PC-3 (cell line): ENCODE measurements around the gene BCL11B. TPM values are rescaled to one million over a fixed set of nuclear protein-coding genes. Genes with fewer than 3 reads are reported as not detected.

Experiments used
- ATAC-seq: fragments of 200-7000 bp; cut with Tn5 transposase; 2 replicates; pipeline ENCODE4 v1.9.1; 2020; ENCODE audit warnings: mild to moderate bottlenecking, moderate library complexity
- BruUV-seq: library from RNA; stranded (reverse); fragments of 400-500 nt; replicated peaks from 2 replicates; lab custom pipeline; 2021; lab: Mats Ljungman, UMichigan
- CTCF ChIA-PET: fragments of 300-600 bp; sonication (Branson Sonifier 250); formaldehyde crosslinking; loops from one replicate; lab custom pipeline; 2022; ENCODE audit warnings: antibody characterized with exemption; lab: Charles Lee
- POLR2A ChIA-PET: fragments of 300-600 bp; sonication (Branson Sonifier 250); formaldehyde crosslinking; loops from one replicate; lab custom pipeline; 2022; ENCODE audit warnings: antibody characterized with exemption; ENCODE audit not compliant: unreplicated experiment; lab: Charles Lee
- DNase-seq: peaks from one replicate; pipeline ENCODE4 v3.0.0-alpha.2; 2015
- H2AFZ ChIP-seq: fragments of 300-600 bp; sonication (generic); 2 replicates; pipeline ENCODE4 v1.6.0; 2016; ENCODE audit warnings: antibody characterized with exemption, low read length
- H3F3A ChIP-seq: fragments of 300-600 bp; sonication (generic); one replicate; pipeline ENCODE4 v1.6.0; 2017; ENCODE audit warnings: antibody characterized with exemption, low read length, control low read depth, mild to moderate bottlenecking; ENCODE audit not compliant: unreplicated experiment
- H3K27ac ChIP-seq: fragments of 300-600 bp; sonication (generic); 2 replicates; pipeline ENCODE4 v1.5.1; 2016; ENCODE audit warnings: mild to moderate bottlenecking, low read length
- H3K27me3 ChIP-seq: fragments of 300-600 bp; sonication (generic); 2 replicates; pipeline ENCODE4 v1.6.1; 2016; ENCODE audit warnings: low read length, mixed read lengths
- H3K36me3 ChIP-seq: fragments of 300-600 bp; sonication (generic); 2 replicates; pipeline ENCODE4 v1.6.1; 2016; ENCODE audit warnings: low read depth, mixed run types, low read length, mixed read lengths
- H3K4me1 ChIP-seq: fragments of 300-600 bp; sonication (generic); 2 replicates; pipeline ENCODE4 v1.5.1; 2016; ENCODE audit warnings: low read length; ENCODE audit not compliant: insufficient read depth
- H3K4me2 ChIP-seq: fragments of 300-600 bp; sonication (generic); 2 replicates; pipeline ENCODE4 v1.6.0; 2016; ENCODE audit warnings: low read length
- H3K4me3 ChIP-seq: fragments of 300-600 bp; sonication (generic); 2 replicates; pipeline ENCODE4 v1.5.1; 2016; ENCODE audit warnings: mild to moderate bottlenecking, low read length, mixed read lengths
- H3K79me2 ChIP-seq: fragments of 300-600 bp; sonication (generic); 2 replicates; pipeline ENCODE4 v1.6.1; 2017; ENCODE audit warnings: low read length, mixed read lengths
- H3K9ac ChIP-seq: fragments of 300-600 bp; sonication (generic); 2 replicates; pipeline ENCODE4 v1.6.0; 2016; ENCODE audit warnings: mild to moderate bottlenecking, low read length
- H3K9me2 ChIP-seq: fragments of 300-600 bp; sonication (generic); replicated peaks from 2 replicates; pipeline ENCODE4 v1.6.1; 2016; ENCODE audit warnings: mixed run types, low read length, mixed read lengths
- H3K9me3 ChIP-seq: fragments of 300-600 bp; sonication (generic); 2 replicates; pipeline ENCODE4 v1.6.1; 2016; ENCODE audit warnings: low read length, mixed read lengths
- H4K20me1 ChIP-seq: fragments of 300-600 bp; sonication (generic); 2 replicates; pipeline ENCODE4 v1.6.1; 2016; ENCODE audit warnings: low read length, mixed read lengths
- EZH2 ChIP-seq: fragments of 300-600 bp; sonication (generic); IDR thresholded peaks from one replicate; pipeline ENCODE4 v1.6.1; 2017; ENCODE audit warnings: antibody characterized with exemption, mild to moderate bottlenecking, low read length; ENCODE audit not compliant: unreplicated experiment
- EZH2phosphoT487 ChIP-seq: fragments of 300-600 bp; sonication (generic); IDR thresholded peaks from 2 replicates; pipeline ENCODE4 v1.6.1; 2018; ENCODE audit warnings: mild to moderate bottlenecking, antibody characterized with exemption, low read length, borderline replicate concordance
- intact Hi-C: fragments of 100-400 bp; cut with micrococcal nuclease; formaldehyde crosslinking; loops from 2 replicates; pipeline ENCODE4 v1.9.0; 2023
- total RNA-seq: library from RNA; depleted of rRNA; stranded (reverse); fragments of >200 nt; gene quantifications from 2 replicates; pipeline ENCODE4 v1.2.3, GENCODE V29; 2014
- TF ChIP-seq, protein P1 (sequence below): fragments of 300-600 bp; sonication (generic); conservative IDR thresholded peaks from 2 replicates; pipeline ENCODE4 v1.5.1; 2017; ENCODE audit warnings: antibody characterized with exemption, low read depth, mild to moderate bottlenecking, low read length

The BCL11B gene
- total RNA-seq, 1 experiment from 2014 or later = 0.73 TPM

DNA sequence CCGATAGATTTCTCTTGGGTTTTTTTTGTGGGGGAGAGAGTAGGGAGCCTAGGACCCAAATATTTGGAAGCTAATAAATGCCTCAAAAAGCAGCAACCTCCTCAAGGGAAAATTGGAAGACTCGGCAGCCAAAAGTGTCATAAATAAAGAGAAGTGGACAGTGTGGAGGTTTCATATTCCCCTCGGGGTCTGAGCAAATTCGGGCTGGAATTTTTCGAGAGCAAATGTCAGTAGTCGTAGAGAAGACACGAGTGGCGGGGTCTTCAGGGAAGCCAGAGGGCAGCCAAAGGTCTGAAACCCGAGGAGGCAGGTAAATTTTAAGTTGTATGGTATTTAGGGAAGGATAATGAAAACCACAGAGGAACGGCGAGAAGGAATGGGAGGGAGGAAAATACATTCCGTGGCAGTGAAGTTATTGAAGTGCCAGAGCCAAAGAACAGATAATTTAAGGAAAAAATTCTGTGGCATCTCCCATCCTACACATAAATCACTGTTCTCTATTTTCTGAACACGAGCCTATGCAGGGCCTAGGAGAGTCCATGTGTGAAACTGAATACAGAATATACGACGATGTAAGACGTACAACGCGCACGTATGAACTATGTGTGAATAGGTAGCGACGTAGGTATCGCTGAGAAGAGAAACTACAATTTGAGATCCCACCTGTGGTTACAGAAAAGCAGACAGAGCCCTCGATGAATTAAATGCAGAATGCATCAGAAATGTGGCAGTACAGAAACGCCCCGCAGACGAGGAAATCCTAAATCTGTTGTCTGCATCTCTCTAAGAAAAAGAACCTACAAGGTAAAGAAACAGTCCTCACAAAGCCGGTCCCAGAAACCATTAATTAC is 12.9 kb downstream of the BCL11B start:
- peaks cover 100% of the 10 kb centered on the region for H3K27me3 ChIP-seq
- H3F3A ChIP-seq = no peaks in the 10 kb centered on the region
- no peak overlapping the region for H3K27ac ChIP-seq
- CTCF ChIA-PET = no interaction called here
- H3K4me2 ChIP-seq = 0 out of 2 replicates have a peak overlapping the region, but pooled peaks have one; percentile 22
- H2AFZ ChIP-seq = no peak overlapping the region
- ATAC-seq (no peak), DNase-seq (no peak)
- no peak overlapping the region for H3K4me3 ChIP-seq
- H3K4me1 ChIP-seq = no peaks in the 10 kb centered on the region
- H3K9ac ChIP-seq = 0 out of 2 replicates have a peak overlapping the region, but pooled peaks have one; percentile 6
- no peaks in the 10 kb centered on the region for H3K9me3 ChIP-seq
- POLR2A ChIA-PET = no interaction called here
- H3K36me3 ChIP-seq = no peaks in the 10 kb centered on the region
- no peaks in the 10 kb centered on the region for H3K79me2 ChIP-seq
- no peaks in the 10 kb centered on the region for H4K20me1 ChIP-seq
- TF ChIP-seq EZH2phosphoT487 (no peak), EZH2 (no peak)
- TF ChIP-seq, protein P1, sequence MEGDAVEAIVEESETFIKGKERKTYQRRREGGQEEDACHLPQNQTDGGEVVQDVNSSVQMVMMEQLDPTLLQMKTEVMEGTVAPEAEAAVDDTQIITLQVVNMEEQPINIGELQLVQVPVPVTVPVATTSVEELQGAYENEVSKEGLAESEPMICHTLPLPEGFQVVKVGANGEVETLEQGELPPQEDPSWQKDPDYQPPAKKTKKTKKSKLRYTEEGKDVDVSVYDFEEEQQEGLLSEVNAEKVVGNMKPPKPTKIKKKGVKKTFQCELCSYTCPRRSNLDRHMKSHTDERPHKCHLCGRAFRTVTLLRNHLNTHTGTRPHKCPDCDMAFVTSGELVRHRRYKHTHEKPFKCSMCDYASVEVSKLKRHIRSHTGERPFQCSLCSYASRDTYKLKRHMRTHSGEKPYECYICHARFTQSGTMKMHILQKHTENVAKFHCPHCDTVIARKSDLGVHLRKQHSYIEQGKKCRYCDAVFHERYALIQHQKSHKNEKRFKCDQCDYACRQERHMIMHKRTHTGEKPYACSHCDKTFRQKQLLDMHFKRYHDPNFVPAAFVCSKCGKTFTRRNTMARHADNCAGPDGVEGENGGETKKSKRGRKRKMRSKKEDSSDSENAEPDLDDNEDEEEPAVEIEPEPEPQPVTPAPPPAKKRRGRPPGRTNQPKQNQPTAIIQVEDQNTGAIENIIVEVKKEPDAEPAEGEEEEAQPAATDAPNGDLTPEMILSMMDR = no peak
- no peaks in the 10 kb centered on the region for H3K9me2 ChIP-seq
- BruUV-seq = no TSS peak
- intact Hi-C loops = no loop called here

DNA sequence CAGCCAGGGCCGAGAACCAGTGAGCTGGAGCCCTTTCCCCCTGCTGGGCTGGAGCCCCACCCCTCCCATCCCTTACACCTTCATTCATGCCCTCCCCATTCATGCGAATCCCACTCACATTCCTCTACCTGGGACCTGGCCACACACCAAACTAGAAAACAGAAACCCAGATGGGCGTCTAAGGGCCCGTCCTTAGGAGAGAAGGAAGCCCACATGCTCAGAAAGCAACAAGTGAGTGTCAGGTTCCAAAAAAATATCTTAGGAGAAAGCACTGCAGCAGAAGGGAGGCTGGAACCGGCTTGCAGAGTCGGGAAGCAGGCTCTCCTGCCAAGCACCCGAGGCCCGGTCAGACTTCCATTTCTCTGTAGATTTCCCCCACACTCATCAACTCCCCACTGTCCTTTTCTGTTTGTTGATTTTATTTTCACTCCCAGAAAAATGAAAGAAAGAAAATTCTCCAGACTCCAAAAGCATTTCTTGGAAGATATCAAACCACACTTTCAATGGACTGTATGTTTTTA is 13.6 kb downstream of the BCL11B start:
- no peak overlapping the region for H3K27ac ChIP-seq
- no peaks in the 10 kb centered on the region for H3F3A ChIP-seq
- H3K27me3 ChIP-seq = peaks cover 100% of the 10 kb centered on the region
- H2AFZ ChIP-seq = no peak overlapping the region
- no peaks in the 10 kb centered on the region for H3K79me2 ChIP-seq
- TF ChIP-seq, protein P1 = no peak
- TF ChIP-seq EZH2 (no peak), EZH2phosphoT487 (no peak)
- no peaks in the 10 kb centered on the region for H4K20me1 ChIP-seq
- H3K9me2 ChIP-seq = no peaks in the 10 kb centered on the region
- 0 out of 2 replicates have a peak overlapping the region, but pooled peaks have one; percentile 22 for H3K4me2 ChIP-seq
- H3K4me3 ChIP-seq = no peak overlapping the region
- DNase-seq (no peak), ATAC-seq (no peak)
- ChIA-PET POLR2A (no interaction called here), CTCF (no interaction called here)
- no peaks in the 10 kb centered on the region for H3K36me3 ChIP-seq
- 0 out of 2 replicates have a peak overlapping the region, but pooled peaks have one; percentile 6 for H3K9ac ChIP-seq
- intact Hi-C loops = no loop called here
- no TSS peak for BruUV-seq
- no peaks in the 10 kb centered on the region for H3K4me1 ChIP-seq
- no peaks in the 10 kb centered on the region for H3K9me3 ChIP-seq

DNA sequence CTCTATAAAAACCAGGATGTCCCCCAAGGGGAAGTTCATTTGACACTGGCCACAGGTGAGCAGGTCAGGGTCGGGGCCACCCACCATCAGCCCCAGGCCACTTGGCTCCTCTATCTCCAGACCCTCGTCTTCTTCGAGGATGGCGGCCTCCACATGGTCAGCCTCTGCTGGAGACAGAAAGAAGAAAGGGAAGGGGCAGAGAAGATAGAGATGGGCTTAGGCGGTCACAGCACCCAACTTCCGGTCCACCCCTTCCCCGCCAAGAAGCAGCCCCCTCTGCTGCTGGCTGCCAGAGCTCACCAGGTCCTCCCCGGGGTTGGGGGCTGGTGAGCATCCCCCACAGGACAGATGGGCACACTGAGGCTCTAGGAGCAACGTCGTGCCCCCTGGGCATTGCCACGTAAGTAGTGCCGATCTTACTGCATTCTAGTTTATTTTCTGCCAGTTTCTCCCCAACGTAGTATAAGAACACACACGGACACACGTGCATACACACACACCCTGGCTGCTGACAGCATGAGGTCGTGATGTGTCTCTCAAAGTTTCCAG is 14.2 kb downstream of the BCL11B start:
- H3F3A ChIP-seq = no peaks in the 10 kb centered on the region
- H3K79me2 ChIP-seq = no peaks in the 10 kb centered on the region
- H3K36me3 ChIP-seq = no peaks in the 10 kb centered on the region
- H3K9ac ChIP-seq = no peak overlapping the region
- intact Hi-C loops = no loop called here
- no peaks in the 10 kb centered on the region for H3K9me3 ChIP-seq
- no peak overlapping the region for H3K4me2 ChIP-seq
- POLR2A ChIA-PET = no interaction called here
- no peak for TF ChIP-seq EZH2phosphoT487
- TF ChIP-seq, protein P1 = no peak
- TF ChIP-seq EZH2 = no peak
- no peak for DNase-seq
- H3K4me1 ChIP-seq = no peaks in the 10 kb centered on the region
- no TSS peak for BruUV-seq
- no peak overlapping the region for H2AFZ ChIP-seq
- no peaks in the 10 kb centered on the region for H3K9me2 ChIP-seq
- H3K27me3 ChIP-seq = peaks cover 100% of the 10 kb centered on the region
- H3K4me3 ChIP-seq = no peak overlapping the region
- ATAC-seq = no peak
- no peak overlapping the region for H3K27ac ChIP-seq
- CTCF ChIA-PET = no interaction called here
- no peaks in the 10 kb centered on the region for H4K20me1 ChIP-seq
